Measurements from ENCODE around the gene PDLIM4. TPM values are rescaled to one million over a fixed set of nuclear protein-coding genes. Genes with fewer than 3 reads are reported as not detected.

The PDLIM4 gene
- total RNA-seq, 1 donor from 2014 or later = 55.1 TPM

DNA sequence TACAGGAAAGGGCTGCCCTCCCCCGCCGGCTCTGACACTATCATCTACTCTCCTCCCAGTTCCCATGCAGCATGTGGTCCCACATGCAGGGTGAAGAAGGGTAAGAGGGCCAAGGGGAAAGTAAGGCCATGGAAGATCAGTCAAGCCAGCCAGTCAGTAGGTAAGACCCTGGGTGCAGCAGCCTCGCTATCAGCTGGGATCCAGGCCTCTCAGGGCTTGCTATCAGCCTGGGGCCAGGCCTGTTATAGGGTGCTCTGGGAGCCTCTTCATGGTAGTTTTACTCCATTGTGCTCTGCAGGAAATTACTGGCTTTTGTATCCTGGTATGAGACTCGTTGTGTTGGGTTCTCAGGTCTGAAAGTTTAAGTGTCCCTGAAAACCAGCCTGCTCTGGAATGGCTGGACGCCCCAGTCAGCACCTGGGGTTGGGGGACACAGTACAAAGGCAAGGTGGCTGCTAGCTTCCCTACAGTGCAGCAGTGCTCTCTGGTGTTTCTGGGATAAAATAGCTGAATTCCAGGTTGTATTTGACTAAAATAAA is 58.1 kb downstream of the PDLIM4 start:
- H3K4me1 Mint-ChIP-seq (ENCODE audit: low read depth) = no peaks in the 10 kb centered on the region
- no peak overlapping the region for H3K27ac Mint-ChIP-seq (ENCODE audit: unreplicated experiment)
- H3K9me3 Mint-ChIP-seq (ENCODE audit: low read depth) = no peaks in the 10 kb centered on the region
- H3K4me3 Mint-ChIP-seq (ENCODE audit: unreplicated experiment) = no peak overlapping the region
- peaks cover 6% of the 10 kb centered on the region for H3K36me3 Mint-ChIP-seq (ENCODE audit: low read depth)
- TF ChIP-seq, protein P1, sequence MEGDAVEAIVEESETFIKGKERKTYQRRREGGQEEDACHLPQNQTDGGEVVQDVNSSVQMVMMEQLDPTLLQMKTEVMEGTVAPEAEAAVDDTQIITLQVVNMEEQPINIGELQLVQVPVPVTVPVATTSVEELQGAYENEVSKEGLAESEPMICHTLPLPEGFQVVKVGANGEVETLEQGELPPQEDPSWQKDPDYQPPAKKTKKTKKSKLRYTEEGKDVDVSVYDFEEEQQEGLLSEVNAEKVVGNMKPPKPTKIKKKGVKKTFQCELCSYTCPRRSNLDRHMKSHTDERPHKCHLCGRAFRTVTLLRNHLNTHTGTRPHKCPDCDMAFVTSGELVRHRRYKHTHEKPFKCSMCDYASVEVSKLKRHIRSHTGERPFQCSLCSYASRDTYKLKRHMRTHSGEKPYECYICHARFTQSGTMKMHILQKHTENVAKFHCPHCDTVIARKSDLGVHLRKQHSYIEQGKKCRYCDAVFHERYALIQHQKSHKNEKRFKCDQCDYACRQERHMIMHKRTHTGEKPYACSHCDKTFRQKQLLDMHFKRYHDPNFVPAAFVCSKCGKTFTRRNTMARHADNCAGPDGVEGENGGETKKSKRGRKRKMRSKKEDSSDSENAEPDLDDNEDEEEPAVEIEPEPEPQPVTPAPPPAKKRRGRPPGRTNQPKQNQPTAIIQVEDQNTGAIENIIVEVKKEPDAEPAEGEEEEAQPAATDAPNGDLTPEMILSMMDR (IDR thresholded peaks at IDR 0.05) = peak; percentile 22
- no peak for DNase-seq (ENCODE audit: low spot score)
- no peaks in the 10 kb centered on the region for H3K27me3 Mint-ChIP-seq (ENCODE audit: low read depth)

DNA sequence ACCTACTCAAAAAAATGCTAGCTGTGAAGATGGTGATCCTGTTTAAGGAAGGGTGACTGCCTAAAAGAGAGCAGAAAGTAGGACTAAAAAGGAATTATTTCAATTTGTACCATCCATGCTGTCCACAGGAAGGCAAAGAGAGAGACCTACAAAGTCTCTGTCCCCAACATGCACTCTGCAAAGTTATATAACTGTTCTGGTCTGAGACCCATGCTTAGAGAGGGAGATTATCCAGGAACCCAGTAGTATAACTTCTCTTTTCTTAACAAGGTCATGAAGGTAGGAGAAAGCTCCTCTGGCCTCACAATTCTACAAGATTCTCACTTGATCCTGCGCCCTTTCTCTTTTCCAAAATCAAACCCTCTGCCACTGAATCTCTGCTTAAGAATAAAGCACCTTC is 62.5 kb downstream of the PDLIM4 start:
- H3K4me1 Mint-ChIP-seq (ENCODE audit: low read depth) = peaks cover 11% of the 10 kb centered on the region
- TF ChIP-seq, protein P1 (IDR thresholded peaks at IDR 0.05) = no peak
- H3K36me3 Mint-ChIP-seq (ENCODE audit: low read depth) = peaks cover 2% of the 10 kb centered on the region
- DNase-seq (ENCODE audit: low spot score) = no peak
- no peak overlapping the region for H3K4me3 Mint-ChIP-seq (ENCODE audit: unreplicated experiment)
- no peaks in the 10 kb centered on the region for H3K27me3 Mint-ChIP-seq (ENCODE audit: low read depth)
- H3K27ac Mint-ChIP-seq (ENCODE audit: unreplicated experiment) = no peak overlapping the region
- H3K9me3 Mint-ChIP-seq (ENCODE audit: low read depth) = no peaks in the 10 kb centered on the region

DNA sequence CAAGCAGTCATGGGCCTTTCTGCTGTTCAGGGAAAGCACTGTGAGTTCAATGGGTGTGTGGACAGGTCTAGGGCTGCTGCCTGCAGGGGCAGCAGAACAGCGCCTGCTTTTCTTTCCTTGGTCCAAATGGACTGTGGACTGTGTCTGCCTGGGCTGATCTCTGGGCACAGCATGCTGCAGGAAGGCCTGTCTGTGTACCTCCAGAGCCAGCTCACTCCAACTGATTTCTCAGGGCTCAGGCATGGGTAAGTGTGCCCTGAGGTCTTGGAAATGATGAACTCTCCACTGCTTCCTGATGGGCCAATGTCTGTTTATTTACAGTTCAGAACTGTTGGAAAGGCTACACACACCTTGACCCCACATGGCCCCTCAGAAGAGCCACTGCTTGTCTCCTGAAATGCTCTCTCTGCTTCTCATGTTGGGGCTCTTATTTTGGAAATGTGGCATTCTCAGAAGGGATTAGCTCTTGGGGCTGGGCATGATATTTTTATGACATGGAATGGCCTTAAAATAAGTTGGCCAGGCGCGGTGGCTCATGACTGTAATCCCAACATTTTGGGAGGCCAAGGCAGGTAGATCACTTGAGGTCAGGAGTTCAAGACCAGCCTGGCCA is 63.7 kb downstream of the PDLIM4 start:
- no peak overlapping the region for H3K27ac Mint-ChIP-seq (ENCODE audit: unreplicated experiment)
- H3K9me3 Mint-ChIP-seq (ENCODE audit: low read depth) = no peaks in the 10 kb centered on the region
- TF ChIP-seq, protein P1 (IDR thresholded peaks at IDR 0.05) = no peak

DNA sequence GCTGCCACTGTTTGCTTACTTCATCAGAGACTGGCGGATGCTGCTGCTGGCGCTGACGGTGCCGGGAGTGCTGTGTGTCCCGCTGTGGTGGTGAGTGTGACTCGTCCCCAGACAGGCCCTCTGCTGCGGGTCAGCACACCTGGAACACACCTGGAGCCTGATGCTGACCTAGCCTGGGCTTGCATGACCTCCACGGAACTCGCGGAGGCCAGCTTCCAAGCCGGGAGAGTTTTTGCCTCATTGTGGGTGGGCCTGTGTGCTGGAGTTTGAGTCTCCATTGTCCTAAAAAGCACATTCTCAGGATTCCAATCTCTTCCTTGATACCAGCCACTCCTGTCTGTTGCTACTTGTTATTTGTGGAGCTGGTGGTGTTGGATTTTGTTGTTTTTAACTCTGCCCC is 64.8 kb downstream of the PDLIM4 start:
- H3K27ac Mint-ChIP-seq (ENCODE audit: unreplicated experiment) = peak overlapping the region; percentile 17
- H3K27me3 Mint-ChIP-seq (ENCODE audit: low read depth) = no peaks in the 10 kb centered on the region
- no peaks in the 10 kb centered on the region for H3K9me3 Mint-ChIP-seq (ENCODE audit: low read depth)
- H3K4me3 Mint-ChIP-seq (ENCODE audit: unreplicated experiment) = no peak overlapping the region
- peaks cover 2% of the 10 kb centered on the region for H3K36me3 Mint-ChIP-seq (ENCODE audit: low read depth)
- peaks cover 11% of the 10 kb centered on the region for H3K4me1 Mint-ChIP-seq (ENCODE audit: low read depth)
- TF ChIP-seq, protein P1 (IDR thresholded peaks at IDR 0.05) = no peak
- no peak for DNase-seq (ENCODE audit: low spot score)

More for the DNA sequence above, 63.7 kb downstream of the PDLIM4 start:
- peaks cover 11% of the 10 kb centered on the region for H3K4me1 Mint-ChIP-seq (ENCODE audit: low read depth)
- peaks cover 2% of the 10 kb centered on the region for H3K36me3 Mint-ChIP-seq (ENCODE audit: low read depth)
- no peak for DNase-seq (ENCODE audit: low spot score)
- no peaks in the 10 kb centered on the region for H3K27me3 Mint-ChIP-seq (ENCODE audit: low read depth)
- H3K4me3 Mint-ChIP-seq (ENCODE audit: unreplicated experiment) = no peak overlapping the region

Small RNA genes lying within 50 kb of the gene (microRNA-seq; reads per million reads assigned to microRNA genes)
- not detected for gene MIR6830 (ENCODE audit: borderline number of aligned reads)

Other genes starting within 250 kb of the PDLIM4 start
- not detected in 3 replicates for gene ACSL6, start 246.0 kb upstream of the PDLIM4 start, total RNA-seq
- gene IL3, start 197.0 kb upstream of the PDLIM4 start, total RNA-seq = not detected in 3 replicates
- not detected in 3 replicates for gene CSF2, start 183.9 kb upstream of the PDLIM4 start, total RNA-seq
- gene P4HA2, start 29.8 kb upstream of the PDLIM4 start, total RNA-seq = 261 to 304 TPM (median 302 TPM) in 3 replicates
- gene SLC22A4, start 36.7 kb downstream of the PDLIM4 start, total RNA-seq = 4.2 to 5.4 TPM (median 4.8 TPM) in 3 replicates
- 6.1 to 7.1 TPM (median 6.6 TPM) in 3 replicates for gene SLC22A5, start 112.0 kb downstream of the PDLIM4 start, total RNA-seq
- gene IRF1, start 233.1 kb downstream of the PDLIM4 start, total RNA-seq = 10.8 to 17.8 TPM (median 16.3 TPM) in 3 replicates

Data from chondrocyte (in vitro differentiated cells).